ENCODE results near the gene TMEM163.
"Not testable (repeated sequence)": the region's sequence is repeated elsewhere in the genome, so short reads cannot be mapped to it uniquely, and the experiment has no call there.

TMEM163 gene

DNA sequence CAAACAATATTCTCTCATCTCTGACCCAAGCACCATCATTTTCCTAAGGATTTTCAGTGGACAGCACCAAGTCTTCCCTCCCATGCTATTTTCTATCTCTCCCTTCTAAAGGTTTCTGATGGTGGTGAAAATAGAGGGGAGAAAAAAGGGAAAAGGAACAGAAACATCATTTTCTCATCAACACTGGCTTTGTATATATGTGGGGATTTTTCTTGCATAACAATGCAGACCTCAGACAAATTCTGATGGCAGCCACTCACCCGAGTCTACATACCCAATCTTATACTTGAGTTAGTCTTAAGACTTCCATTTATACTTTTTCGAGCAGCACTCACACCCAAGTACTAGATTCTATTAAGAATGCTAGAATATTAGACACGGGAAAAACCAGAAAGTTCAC is 95.8 kb downstream of the TMEM163 start:
- Histone ChIP-seq H3K9me3 (peaks cover 4% of the 10 kb centered on the region; the same call in 1 of the 2 replicates), H3K27me3 (ENCODE audit: low read depth) (no peaks in the 10 kb centered on the region), H3K36me3 (replicated peaks) (no peaks in the 10 kb centered on the region), H3K4me3 (no peak overlapping the region), H3K4me1 (no peaks in the 10 kb centered on the region)
- DNase-seq (ENCODE audit: low spot score in 2 of 2), result no peak
- in situ Hi-C loops (cut with MboI; ENCODE audit: low sequenced_read_pairs), result no loop called here

DNA sequence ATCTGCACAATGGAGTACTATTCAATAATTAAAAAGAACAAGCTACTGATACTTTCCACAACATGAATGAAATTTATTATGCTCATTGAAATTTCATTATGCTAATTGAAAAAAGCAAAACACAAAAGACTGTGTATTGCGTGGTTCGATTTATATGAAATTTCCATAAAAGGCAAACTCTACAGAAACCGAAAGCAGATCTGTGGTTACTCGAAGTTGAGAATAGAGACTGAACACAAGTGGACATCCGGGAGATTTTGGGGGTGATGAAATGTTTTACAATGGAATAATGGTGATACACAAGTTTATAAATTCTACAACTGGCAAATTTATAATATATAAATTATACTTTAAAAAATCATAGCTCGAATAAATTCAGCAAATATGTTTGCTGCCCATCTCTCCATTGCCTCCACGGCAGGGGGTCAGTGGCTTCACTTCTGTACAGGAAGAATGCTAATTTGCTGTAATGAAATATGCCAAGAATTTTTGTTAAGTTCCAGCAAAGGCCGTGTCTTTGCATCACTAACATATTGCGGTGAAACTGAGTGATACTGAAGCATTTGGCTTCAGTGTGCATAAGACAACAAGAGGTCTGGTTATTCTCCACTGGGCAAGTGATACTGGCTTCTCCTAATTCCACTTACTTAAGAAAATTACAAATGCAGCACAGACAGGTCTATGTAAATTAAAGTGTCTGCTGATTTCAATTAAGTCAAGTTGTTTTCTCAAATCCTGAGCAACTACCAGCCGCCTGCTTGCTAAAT is 96.7 kb downstream of the TMEM163 start:
- in situ Hi-C loops (cut with MboI; ENCODE audit: low sequenced_read_pairs), result no loop called here
- H3K4me3 ChIP-seq, result no peak overlapping the region
- DNase-seq (ENCODE audit: low spot score in 2 of 2), result no peak
- H3K4me1 ChIP-seq, result no peaks in the 10 kb centered on the region
- no peaks in the 10 kb centered on the region for H3K27me3 ChIP-seq (ENCODE audit: low read depth)
- peaks cover 4% of the 10 kb centered on the region; the same call in 1 of the 2 replicates for H3K9me3 ChIP-seq
- H3K36me3 ChIP-seq (replicated peaks), result no peaks in the 10 kb centered on the region

DNA sequence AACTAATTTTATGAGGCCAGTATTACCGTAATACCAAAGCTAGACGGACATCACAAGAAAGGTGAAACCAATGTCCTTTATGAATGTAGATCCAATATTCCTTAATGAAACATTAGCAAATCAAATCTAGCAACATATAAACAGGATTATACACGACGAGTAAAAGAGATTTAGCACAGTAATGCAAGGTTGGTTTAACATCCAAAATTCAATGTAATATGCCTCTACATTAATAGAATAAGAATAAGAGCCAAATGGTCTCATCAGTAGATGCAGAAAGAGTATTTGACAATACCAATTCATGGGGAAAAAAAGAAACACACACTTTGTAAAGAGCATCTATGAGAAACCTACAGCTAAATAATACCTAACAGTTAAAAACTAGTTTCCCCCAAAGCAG is 99.5 kb downstream of the TMEM163 start:
- DNase-seq (ENCODE audit: low spot score in 2 of 2), result no peak
- H3K9me3 ChIP-seq, result peaks cover 4% of the 10 kb centered on the region; the same call in 1 of the 2 replicates
- no peaks in the 10 kb centered on the region for H3K4me1 ChIP-seq
- no peaks in the 10 kb centered on the region for H3K36me3 ChIP-seq (replicated peaks)
- in situ Hi-C loops (cut with MboI; ENCODE audit: low sequenced_read_pairs), result no loop called here
- H3K4me3 ChIP-seq, result no peak overlapping the region
- no peaks in the 10 kb centered on the region for H3K27me3 ChIP-seq (ENCODE audit: low read depth)

DNA sequence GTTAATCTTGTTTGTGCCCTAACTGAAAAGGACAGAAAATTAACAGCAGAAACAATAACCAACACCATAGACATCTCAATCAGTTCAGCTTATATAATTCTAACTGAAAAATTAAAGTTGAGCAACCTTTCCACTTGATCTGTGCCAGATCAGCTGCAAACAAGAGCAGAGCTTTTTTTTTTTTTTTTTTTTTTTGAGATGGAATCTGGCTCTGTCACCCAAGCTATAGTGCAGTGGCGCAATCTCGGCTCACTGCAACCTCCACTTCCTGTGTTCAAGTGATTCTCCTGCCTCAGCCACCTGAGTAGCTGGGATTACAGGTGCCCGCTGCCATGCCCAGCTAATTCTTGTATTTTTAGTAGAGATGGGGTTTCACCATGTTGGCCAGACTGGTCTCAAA is 103.3 kb downstream of the TMEM163 start:
- DNase-seq (ENCODE audit: low spot score in 2 of 2); H3K27me3 ChIP-seq (ENCODE audit: low read depth); H3K9me3 ChIP-seq; H3K4me1 ChIP-seq; in situ Hi-C loops (cut with MboI; ENCODE audit: low sequenced_read_pairs); H3K4me3 ChIP-seq; H3K36me3 ChIP-seq (replicated peaks): not testable (repeated sequence)

DNA sequence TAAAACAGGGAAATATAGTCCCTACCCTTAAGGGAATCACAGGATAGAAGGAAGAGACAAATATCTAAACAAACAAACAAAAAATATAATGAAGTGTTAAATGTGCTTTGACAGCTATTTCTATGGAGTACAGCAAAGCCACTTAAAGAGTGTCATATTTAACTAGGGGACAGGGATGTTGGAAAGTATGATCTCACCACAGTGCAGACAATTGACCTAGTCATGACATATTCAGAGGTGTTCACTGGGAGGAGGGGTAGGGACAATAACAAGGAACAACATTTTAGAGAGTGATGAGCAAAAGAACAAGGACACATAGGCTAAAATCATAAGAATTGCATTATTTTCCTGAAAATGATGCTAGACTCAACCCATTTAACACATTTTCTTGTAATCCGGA is 107.5 kb downstream of the TMEM163 start:
- in situ Hi-C loops (cut with MboI; ENCODE audit: low sequenced_read_pairs), result no loop called here
- Histone ChIP-seq H3K9me3 (no peaks in the 10 kb centered on the region), H3K36me3 (replicated peaks) (no peaks in the 10 kb centered on the region), H3K27me3 (ENCODE audit: low read depth) (no peaks in the 10 kb centered on the region), H3K4me3 (no peak overlapping the region), H3K4me1 (no peaks in the 10 kb centered on the region)
- no peak for DNase-seq (ENCODE audit: low spot score in 2 of 2)

- in situ Hi-C loops (cut with MboI; ENCODE audit: low sequenced_read_pairs), result no loop called here
- DNase-seq (ENCODE audit: low spot score in 2 of 2), result no peak
- Histone ChIP-seq H3K9me3 (no peaks in the 10 kb centered on the region), H3K4me1 (no peaks in the 10 kb centered on the region), H3K36me3 (replicated peaks) (no peaks in the 10 kb centered on the region), H3K4me3 (no peak overlapping the region), H3K27me3 (ENCODE audit: low read depth) (no peaks in the 10 kb centered on the region)
These were observed 107.9 kb downstream of the TMEM163 start for GRCh38 chr2:134610871-134611270.

- in situ Hi-C loops (cut with MboI; ENCODE audit: low sequenced_read_pairs), result no loop called here
- no peak overlapping the region for H3K4me3 ChIP-seq
These were observed 108.8 kb downstream of the TMEM163 start for GRCh38 chr2:134609924-134610513.

GRCh38 chr2:134603966-134604365 is 114.8 kb downstream of the TMEM163 start:
- no peaks in the 10 kb centered on the region for H3K27me3 ChIP-seq (ENCODE audit: low read depth)
- no peaks in the 10 kb centered on the region for H3K4me1 ChIP-seq
- H3K9me3 ChIP-seq, result no peaks in the 10 kb centered on the region
- no peak overlapping the region for H3K4me3 ChIP-seq
- no peak for DNase-seq (ENCODE audit: low spot score in 2 of 2)
- in situ Hi-C loops (cut with MboI; ENCODE audit: low sequenced_read_pairs), result no loop called here
- H3K36me3 ChIP-seq (replicated peaks), result no peaks in the 10 kb centered on the region

More at GRCh38 chr2:134609924-134610513, 108.8 kb downstream of the TMEM163 start:
- Histone ChIP-seq H3K4me1 (no peaks in the 10 kb centered on the region), H3K27me3 (ENCODE audit: low read depth) (no peaks in the 10 kb centered on the region), H3K9me3 (no peaks in the 10 kb centered on the region), H3K36me3 (replicated peaks) (no peaks in the 10 kb centered on the region)
- DNase-seq (ENCODE audit: low spot score in 2 of 2), result no peak

GRCh38 chr2:134602666-134603065 is 116.1 kb downstream of the TMEM163 start:
- in situ Hi-C loops (cut with MboI; ENCODE audit: low sequenced_read_pairs), result no loop called here
- Histone ChIP-seq H3K36me3 (replicated peaks) (no peaks in the 10 kb centered on the region), H3K27me3 (ENCODE audit: low read depth) (no peaks in the 10 kb centered on the region), H3K9me3 (no peaks in the 10 kb centered on the region), H3K4me1 (no peaks in the 10 kb centered on the region), H3K4me3 (no peak overlapping the region)
- no peak for DNase-seq (ENCODE audit: low spot score in 2 of 2)

DNA sequence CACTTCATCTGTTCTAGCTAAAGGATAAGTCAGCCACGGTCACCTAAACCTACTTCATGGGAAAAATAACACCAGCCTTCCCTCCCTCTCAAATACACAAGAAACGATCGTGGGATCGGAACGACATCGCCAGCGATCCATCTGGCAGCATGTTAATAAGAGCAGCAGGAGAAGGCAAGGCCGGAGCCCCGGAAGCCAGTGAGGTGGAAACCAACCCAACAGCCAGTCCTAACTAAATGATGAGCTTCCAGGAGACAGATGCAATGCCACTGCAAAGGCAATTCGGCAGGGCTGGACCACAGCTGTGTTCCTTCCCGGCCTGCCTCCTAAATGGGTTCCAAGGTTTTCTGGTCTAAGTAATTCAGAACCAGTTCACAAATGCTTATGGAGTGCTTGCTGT is 117.5 kb downstream of the TMEM163 start:
- in situ Hi-C loops (cut with MboI; ENCODE audit: low sequenced_read_pairs), result no loop called here
- Histone ChIP-seq H3K36me3 (replicated peaks) (no peaks in the 10 kb centered on the region), H3K4me3 (no peak overlapping the region), H3K4me1 (no peaks in the 10 kb centered on the region), H3K27me3 (ENCODE audit: low read depth) (no peaks in the 10 kb centered on the region), H3K9me3 (no peaks in the 10 kb centered on the region)
- DNase-seq (ENCODE audit: low spot score in 2 of 2), result no peak

- in situ Hi-C loops (cut with MboI; ENCODE audit: low sequenced_read_pairs), result no loop called here
- H3K9me3 ChIP-seq, result no peaks in the 10 kb centered on the region
- H3K36me3 ChIP-seq (replicated peaks), result no peaks in the 10 kb centered on the region
- DNase-seq (ENCODE audit: low spot score in 2 of 2), result no peak
- no peaks in the 10 kb centered on the region for H3K27me3 ChIP-seq (ENCODE audit: low read depth)
- H3K4me3 ChIP-seq, result no peak overlapping the region
- H3K4me1 ChIP-seq, result no peaks in the 10 kb centered on the region
These were observed 118.6 kb downstream of the TMEM163 start for GRCh38 chr2:134600208-134600607.

DNA sequence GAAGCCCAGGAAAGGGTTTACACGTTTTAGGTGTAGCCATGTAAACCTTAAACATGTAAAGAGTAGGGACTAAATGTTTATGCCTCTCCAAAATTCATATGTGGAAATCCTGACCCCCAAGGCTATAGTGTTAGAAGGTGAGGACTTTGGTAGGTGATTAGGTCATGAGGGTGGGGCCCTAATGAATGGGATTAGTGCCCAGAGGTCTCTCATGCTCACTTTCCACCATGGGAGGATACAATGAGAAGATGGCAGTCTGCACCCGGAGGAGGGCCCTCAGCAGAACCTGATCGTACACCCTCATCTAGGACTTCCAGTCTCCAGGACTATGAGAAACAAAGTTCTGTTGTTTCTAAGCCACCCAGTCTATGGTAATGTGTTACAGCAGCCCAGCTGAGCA is 119.6 kb downstream of the TMEM163 start:
- H3K4me1 ChIP-seq, result no peaks in the 10 kb centered on the region
- H3K27me3 ChIP-seq (ENCODE audit: low read depth), result no peaks in the 10 kb centered on the region
- no peaks in the 10 kb centered on the region for H3K36me3 ChIP-seq (replicated peaks)
- in situ Hi-C loops (cut with MboI; ENCODE audit: low sequenced_read_pairs), result no loop called here
- H3K9me3 ChIP-seq, result no peaks in the 10 kb centered on the region
- DNase-seq (ENCODE audit: low spot score in 2 of 2), result no peak
- H3K4me3 ChIP-seq, result no peak overlapping the region

DNA sequence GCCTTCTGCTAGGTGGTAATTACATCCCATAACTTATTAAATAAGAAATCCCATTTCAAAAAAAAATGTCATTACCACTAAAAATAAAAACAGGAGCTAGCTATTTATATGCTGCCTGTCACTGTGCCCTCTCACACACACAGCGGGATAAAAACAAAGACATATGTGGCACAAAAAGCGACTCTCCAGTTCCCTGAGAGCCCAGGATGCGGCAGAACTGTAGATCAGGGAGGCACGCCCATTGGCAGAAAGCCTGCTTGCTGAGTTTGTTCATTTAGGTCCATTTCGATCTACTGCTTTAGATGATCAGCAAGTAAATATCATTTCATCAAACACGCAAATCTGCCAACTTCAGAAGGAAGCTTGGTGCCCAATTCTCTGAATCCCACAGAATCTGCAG is 124.4 kb downstream of the TMEM163 start:
- H3K9me3 ChIP-seq, result peaks cover 11% of the 10 kb centered on the region
- in situ Hi-C loops (cut with MboI; ENCODE audit: low sequenced_read_pairs), result no loop called here
- no peaks in the 10 kb centered on the region for H3K36me3 ChIP-seq (replicated peaks)
- no peaks in the 10 kb centered on the region for H3K27me3 ChIP-seq (ENCODE audit: low read depth)
- DNase-seq (ENCODE audit: low spot score in 2 of 2), result no peak
- peaks cover 21% of the 10 kb centered on the region for H3K4me1 ChIP-seq
- no peak overlapping the region for H3K4me3 ChIP-seq

GRCh38 chr2:134593519-134593918 is 125.3 kb downstream of the TMEM163 start:
- no peak for DNase-seq (ENCODE audit: low spot score in 2 of 2)
- H3K9me3 ChIP-seq, result peaks cover 11% of the 10 kb centered on the region
- peaks cover 23% of the 10 kb centered on the region for H3K4me1 ChIP-seq
- H3K4me3 ChIP-seq, result no peak overlapping the region
- in situ Hi-C loops (cut with MboI; ENCODE audit: low sequenced_read_pairs), result no loop called here
- no peaks in the 10 kb centered on the region for H3K27me3 ChIP-seq (ENCODE audit: low read depth)
- no peaks in the 10 kb centered on the region for H3K36me3 ChIP-seq (replicated peaks)
